HUDEP-2 (cell line): ENCODE measurements around the gene SUPT16H.
"Not testable (repeated sequence)": the region's sequence is repeated elsewhere in the genome, so short reads cannot be mapped to it uniquely, and the experiment has no call there.

Experiments
- DNase-seq, 76 experiments: peaks; one replicate each; lab custom pipeline; 2025; ENCODE audit not compliant: unreplicated experiment in 76 of 76; lab: John Stamatoyannopoulos, UW

SUPT16H gene

DNA sequence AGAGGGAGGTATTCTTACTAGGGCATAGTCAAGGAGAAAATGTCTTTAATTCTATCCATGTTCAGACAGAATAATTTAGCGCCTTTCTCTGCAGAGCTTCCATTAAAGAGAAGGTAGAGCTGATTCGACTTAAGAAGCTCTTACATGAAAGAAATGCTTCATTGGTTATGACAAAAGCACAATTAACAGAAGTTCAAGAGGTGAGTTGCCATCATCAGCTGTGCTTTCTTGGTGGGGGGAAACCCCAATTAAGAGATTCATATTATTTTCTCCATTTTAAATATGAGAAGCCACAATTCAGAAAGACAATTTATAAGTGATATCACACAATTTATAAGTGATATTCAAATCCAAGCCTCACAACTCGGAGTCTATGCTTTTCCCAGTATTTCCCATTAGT, 76.2 kb downstream of the SUPT16H start:
- DNase-seq = no peak

DNA sequence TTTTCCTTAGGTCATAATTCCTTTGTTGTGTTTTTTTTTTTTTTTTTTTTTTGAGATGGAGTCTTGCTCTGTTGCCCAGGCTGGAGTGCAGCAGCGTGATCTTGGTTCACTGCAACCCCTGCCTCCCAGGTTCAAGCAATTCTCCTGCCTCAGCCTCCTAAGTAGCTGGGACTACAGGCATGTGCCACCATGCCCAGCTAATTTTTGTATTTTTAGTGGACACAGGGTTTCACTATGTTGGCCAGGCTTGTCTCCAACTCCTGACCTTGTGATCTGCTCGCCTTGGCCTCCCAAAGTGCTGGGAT, 81.0 kb downstream of the SUPT16H start:
- DNase-seq = not testable (repeated sequence)

DNA sequence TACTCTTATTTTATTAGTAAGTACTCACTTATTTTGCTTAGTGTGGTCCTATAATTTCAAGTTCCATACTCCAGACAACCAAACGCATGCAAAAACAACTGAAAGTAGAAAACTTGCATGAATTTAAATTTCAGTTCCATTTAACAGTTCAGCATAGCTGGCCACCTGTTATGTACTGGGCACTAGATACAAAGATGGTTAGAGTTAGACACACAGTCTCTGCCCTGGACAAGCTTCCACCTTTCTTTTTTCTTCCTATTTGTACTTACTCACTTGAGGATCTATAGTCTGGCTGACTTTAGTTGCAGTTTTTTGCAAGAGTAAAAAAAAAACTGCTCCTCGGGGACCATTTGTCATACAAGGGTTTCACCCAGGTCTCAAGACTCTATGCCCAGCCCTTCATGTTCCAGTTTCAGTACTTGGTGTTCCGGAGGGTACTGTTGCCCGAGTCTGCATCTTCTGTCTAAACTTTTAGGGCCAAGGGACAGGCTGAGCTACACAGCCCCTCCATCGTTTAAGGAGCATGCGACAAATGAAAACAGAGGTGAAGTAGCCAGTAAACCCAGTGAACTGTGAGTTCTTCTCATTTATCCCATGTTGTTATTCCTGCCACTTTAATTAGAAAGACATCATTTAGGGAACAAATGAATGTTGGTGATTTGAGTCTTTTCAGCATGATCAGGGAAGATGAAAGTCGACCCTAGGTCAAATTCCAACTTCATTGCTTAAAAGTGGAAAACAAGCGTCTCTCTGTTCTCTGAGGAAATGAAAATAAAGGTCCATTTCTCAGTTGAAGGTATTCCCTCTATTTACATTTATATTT, 81.6 kb downstream of the SUPT16H start:
- DNase-seq = no peak
